Smooth muscle cell (in vitro differentiated cells): ENCODE data around the gene SLC1A4. TPM values are rescaled to one million over a fixed set of nuclear protein-coding genes. Genes with fewer than 3 reads are reported as not detected.

Experiments
- DNase-seq: peaks from one replicate; lab custom pipeline; 2025; ENCODE audit not compliant: unreplicated experiment; lab: John Stamatoyannopoulos, UW
- H2AFZ ChIP-seq: fragments of 200-600 bp; sonication (generic); 2 replicates; pipeline ENCODE4 v1.6.0; 2016; ENCODE audit warnings: antibody characterized with exemption, low read depth, mild to moderate bottlenecking
- H3F3A ChIP-seq: fragments of 200-600 bp; sonication (generic); 2 replicates; pipeline ENCODE4 v1.6.0; 2017; ENCODE audit warnings: antibody characterized with exemption, low read depth
- H3K27ac ChIP-seq: fragments of 200-600 bp; sonication (generic); 2 replicates; pipeline ENCODE4 v1.5.1; 2016; ENCODE audit warnings: low read depth, mild to moderate bottlenecking
- H3K27me3 ChIP-seq: fragments of 200-600 bp; sonication (generic); 2 replicates; pipeline ENCODE4 v1.6.1; 2016; ENCODE audit warnings: low read depth, mild to moderate bottlenecking
- H3K36me3 ChIP-seq: fragments of 200-600 bp; sonication (generic); 2 replicates; pipeline ENCODE4 v1.5.1; 2016; ENCODE audit warnings: low read depth
- H3K4me1 ChIP-seq: fragments of 200-600 bp; sonication (generic); 2 replicates; pipeline ENCODE4 v1.5.1; 2016; ENCODE audit warnings: low read depth
- H3K4me2 ChIP-seq: fragments of 200-600 bp; sonication (generic); 2 replicates; pipeline ENCODE4 v1.6.0; 2016; ENCODE audit warnings: mild to moderate bottlenecking
- H3K4me3 ChIP-seq: fragments of 200-600 bp; sonication (generic); 2 replicates; pipeline ENCODE4 v1.5.1; 2016; ENCODE audit warnings: mild to moderate bottlenecking
- H3K79me2 ChIP-seq: fragments of 200-600 bp; sonication (generic); 2 replicates; pipeline ENCODE4 v1.6.0; 2016; ENCODE audit warnings: low read depth, mild to moderate bottlenecking
- H3K9ac ChIP-seq: fragments of 200-600 bp; sonication (generic); 2 replicates; pipeline ENCODE4 v1.6.0; 2016; ENCODE audit warnings: low read depth
- H3K9me3 ChIP-seq: fragments of 200-600 bp; sonication (generic); replicated peaks from 2 replicates; pipeline ENCODE4 v1.5.1; 2016; ENCODE audit warnings: low read depth
- H4K20me1 ChIP-seq: fragments of 200-600 bp; sonication (generic); 2 replicates; pipeline ENCODE4 v1.6.0; 2016; ENCODE audit warnings: low read depth
- WGBS: methylation state at CpG from one replicate; pipeline ENCODE4 v1.1.7; 2016; ENCODE audit warnings: low lambda C conversion rate; 5-methylcytosine and 5-hydroxymethylcytosine counted together
- polyA plus RNA-seq: library from polyadenylated mRNA; unstranded; fragments of >200 nt; fragmentation: Nextera tagmentation; extraction: Ambion mirVana; gene quantifications from 2 replicates; pipeline ENCODE4 v1.2.1, GENCODE V29; 2016
- total RNA-seq: library from RNA; depleted of rRNA; stranded (reverse); fragments of >200 nt; gene quantifications from 2 replicates; pipeline ENCODE4 v1.2.3, GENCODE V29; 2014
- TF ChIP-seq, protein P1 (sequence below): fragments of 200-600 bp; sonication (generic); IDR thresholded peaks from 2 replicates; pipeline ENCODE4 v1.5.1; 2017; ENCODE audit warnings: borderline replicate concordance, mild to moderate bottlenecking, antibody characterized with exemption; ENCODE audit not compliant: insufficient read depth, poor library complexity, severe bottlenecking

The SLC1A4 gene
- total and polyA plus RNA-seq, 2 experiments from 2014 or later = 14.2 to 16.9 TPM

DNA sequence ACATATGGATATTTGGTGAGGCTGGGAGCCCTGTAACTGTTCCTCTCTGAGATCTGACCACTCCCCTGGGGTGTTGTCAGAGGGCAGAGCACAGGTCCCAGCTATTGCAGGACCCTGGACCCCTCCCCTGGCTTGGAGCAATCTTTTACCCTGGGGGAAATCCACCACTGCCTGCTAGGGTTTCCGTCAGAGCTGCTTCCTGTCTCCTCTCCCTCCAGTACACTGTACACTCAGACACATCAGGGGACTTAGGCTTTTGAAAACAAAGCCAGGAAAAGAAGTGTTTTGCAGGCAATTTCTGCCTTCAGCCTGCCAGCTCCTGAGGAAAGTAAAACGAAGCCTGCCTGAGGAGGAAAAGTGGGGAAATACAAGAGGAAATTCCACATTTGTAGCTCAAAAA lies 53.8 kb downstream of the SLC1A4 start:
- H3K36me3 ChIP-seq = no peaks in the 10 kb centered on the region
- no peaks in the 10 kb centered on the region for H3K9me3 ChIP-seq
- TF ChIP-seq, protein P1, sequence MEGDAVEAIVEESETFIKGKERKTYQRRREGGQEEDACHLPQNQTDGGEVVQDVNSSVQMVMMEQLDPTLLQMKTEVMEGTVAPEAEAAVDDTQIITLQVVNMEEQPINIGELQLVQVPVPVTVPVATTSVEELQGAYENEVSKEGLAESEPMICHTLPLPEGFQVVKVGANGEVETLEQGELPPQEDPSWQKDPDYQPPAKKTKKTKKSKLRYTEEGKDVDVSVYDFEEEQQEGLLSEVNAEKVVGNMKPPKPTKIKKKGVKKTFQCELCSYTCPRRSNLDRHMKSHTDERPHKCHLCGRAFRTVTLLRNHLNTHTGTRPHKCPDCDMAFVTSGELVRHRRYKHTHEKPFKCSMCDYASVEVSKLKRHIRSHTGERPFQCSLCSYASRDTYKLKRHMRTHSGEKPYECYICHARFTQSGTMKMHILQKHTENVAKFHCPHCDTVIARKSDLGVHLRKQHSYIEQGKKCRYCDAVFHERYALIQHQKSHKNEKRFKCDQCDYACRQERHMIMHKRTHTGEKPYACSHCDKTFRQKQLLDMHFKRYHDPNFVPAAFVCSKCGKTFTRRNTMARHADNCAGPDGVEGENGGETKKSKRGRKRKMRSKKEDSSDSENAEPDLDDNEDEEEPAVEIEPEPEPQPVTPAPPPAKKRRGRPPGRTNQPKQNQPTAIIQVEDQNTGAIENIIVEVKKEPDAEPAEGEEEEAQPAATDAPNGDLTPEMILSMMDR = no peak
- DNase-seq = no peak
- H3F3A ChIP-seq = no peaks in the 10 kb centered on the region
- H4K20me1 ChIP-seq = peaks cover 3% of the 10 kb centered on the region
- H3K4me3 ChIP-seq = no peak overlapping the region
- peaks cover 9% of the 10 kb centered on the region for H3K4me1 ChIP-seq
- no peaks in the 10 kb centered on the region for H3K79me2 ChIP-seq
- WGBS = 73% methylated on average over 2 of the region's 2 CpGs
- no peak overlapping the region for H3K27ac ChIP-seq
- no peak overlapping the region for H3K4me2 ChIP-seq
- H3K27me3 ChIP-seq = no peaks in the 10 kb centered on the region
- no peak overlapping the region for H3K9ac ChIP-seq
- no peak overlapping the region for H2AFZ ChIP-seq

DNA sequence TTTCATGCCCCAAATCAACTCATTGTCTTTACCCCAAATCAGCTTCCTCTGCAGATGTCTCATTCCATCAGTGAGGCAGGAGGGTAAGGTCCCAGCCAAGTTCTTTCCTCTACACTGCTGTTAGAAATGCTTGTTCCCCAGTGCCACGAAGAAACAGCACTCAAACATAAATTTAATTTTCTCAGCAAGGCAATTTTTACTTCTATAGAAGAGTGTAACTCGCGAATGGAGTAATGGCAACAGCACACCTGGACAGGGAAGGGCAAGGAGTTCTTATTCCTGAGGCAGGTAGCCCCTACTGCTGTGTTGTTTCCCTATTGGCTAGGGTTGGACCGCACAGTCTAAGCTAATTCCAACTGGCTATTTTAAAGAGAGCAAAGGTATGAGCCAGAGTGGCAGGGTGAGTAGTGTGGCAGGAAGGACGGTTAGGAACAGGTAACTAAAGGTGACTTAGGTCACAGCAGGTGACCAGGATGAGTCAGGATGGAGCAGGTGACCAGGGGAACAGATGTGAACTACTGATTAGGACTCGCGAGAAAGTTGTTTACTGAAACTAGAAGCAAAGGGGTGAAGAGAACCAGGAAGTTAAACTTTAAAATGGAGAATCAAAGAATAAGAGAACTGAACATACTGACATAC lies 55.0 kb downstream of the SLC1A4 start:
- Histone ChIP-seq H3F3A (no peaks in the 10 kb centered on the region), H2AFZ (no peak overlapping the region), H3K4me1 (peaks cover 9% of the 10 kb centered on the region), H3K27ac (no peak overlapping the region), H3K27me3 (no peaks in the 10 kb centered on the region), H3K79me2 (no peaks in the 10 kb centered on the region), H3K36me3 (no peaks in the 10 kb centered on the region), H3K4me3 (no peak overlapping the region), H3K4me2 (no peak overlapping the region), H4K20me1 (peaks cover 3% of the 10 kb centered on the region), H3K9me3 (no peaks in the 10 kb centered on the region), H3K9ac (no peak overlapping the region)
- TF ChIP-seq, protein P1 = no peak
- DNase-seq = no peak
- WGBS = 69% methylated on average over 7 of the region's 7 CpGs

DNA sequence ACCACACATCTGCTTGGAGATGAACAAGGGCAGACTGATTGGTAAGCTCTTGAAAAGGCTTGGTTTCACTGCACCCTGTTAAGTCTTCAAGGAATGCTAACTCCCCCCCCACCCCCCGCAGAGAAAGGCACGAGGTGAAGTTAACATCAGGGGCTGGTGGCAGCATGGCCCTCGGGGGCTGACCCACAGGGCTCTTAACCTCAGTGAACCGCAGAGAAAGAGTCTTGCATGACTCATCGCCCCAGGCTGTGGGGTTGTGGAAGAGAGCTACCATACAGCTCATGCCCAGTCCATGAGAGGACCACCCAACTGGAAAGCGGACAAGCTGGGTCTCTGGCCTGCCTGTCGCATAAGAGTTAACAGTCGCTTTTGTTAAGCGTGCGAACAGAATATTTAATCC lies 56.5 kb downstream of the SLC1A4 start:
- Histone ChIP-seq H3K27me3 (no peaks in the 10 kb centered on the region), H3F3A (no peaks in the 10 kb centered on the region), H3K9ac (no peak overlapping the region), H3K4me2 (peak overlapping the region; percentile 25), H4K20me1 (peaks cover 3% of the 10 kb centered on the region), H3K4me1 (peaks cover 9% of the 10 kb centered on the region), H3K36me3 (no peaks in the 10 kb centered on the region), H3K79me2 (no peaks in the 10 kb centered on the region), H2AFZ (no peak overlapping the region), H3K9me3 (no peaks in the 10 kb centered on the region), H3K27ac (no peak overlapping the region), H3K4me3 (no peak overlapping the region)
- WGBS = 19% methylated on average over 10 of the region's 10 CpGs
- no peak for DNase-seq
- TF ChIP-seq, protein P1 = no peak
